GM13976 (cell line): ENCODE results near the gene RPS2.
"Not testable (repeated sequence)": the region's sequence is repeated elsewhere in the genome, so short reads cannot be mapped to it uniquely, and the experiment has no call there.

Experiments used
- DNase-seq: peaks from one replicate; pipeline ENCODE4 v3.0.0; 2012; ENCODE audit warnings: low spot score
- in situ Hi-C: fragments of 300-500 bp; cut with MboI; formaldehyde crosslinking; loops from one replicate; pipeline ENCODE4 v1.12.0; 2022; ENCODE audit warnings: low sequenced_read_pairs, mixed read lengths, inconsistent platforms; ENCODE audit not compliant: unreplicated experiment
- TF ChIP-seq, protein P1 (sequence below): IDR thresholded peaks from 2 replicates; pipeline ENCODE4 v1.5.1; 2012; ENCODE audit warnings: borderline replicate concordance, mild to moderate bottlenecking; ENCODE audit not compliant: insufficient read depth; ENCODE audit errors: extremely low read depth, missing control alignments, control extremely low read depth

The RPS2 gene

DNA sequence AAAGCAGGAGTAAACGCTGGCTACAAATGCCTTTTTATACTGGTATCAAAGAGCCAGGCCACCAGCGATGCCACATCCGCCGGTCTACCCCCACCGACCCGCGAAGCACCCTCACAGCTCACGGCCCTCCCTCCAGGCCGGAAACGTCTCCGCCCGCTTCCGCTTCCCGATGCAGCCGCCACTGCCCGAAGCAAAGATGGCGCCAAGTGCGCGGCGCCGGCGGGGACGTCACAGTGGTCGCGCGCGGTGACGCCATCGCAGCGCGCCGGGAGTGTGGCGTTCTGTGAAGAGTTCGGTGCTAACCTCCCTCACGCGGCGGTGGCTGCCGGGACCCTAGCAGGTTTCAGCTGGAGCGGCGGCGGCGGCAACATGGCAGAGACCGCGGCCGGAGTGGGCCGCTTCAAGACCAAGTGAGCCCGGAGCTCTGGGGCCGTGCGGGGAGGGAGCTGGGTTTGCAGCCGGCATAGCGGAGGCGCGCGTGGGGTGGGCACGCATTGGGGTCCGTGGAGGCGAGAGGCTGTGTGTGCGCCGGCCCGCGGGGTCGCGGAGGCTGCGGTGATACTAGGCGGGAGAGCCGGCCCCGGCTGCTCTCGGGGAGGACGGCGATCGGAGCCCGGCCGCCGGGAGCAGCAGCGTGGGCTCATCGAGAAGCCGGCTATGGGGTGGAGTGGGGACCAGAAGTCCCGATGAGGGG lies 7.3 kb upstream of the RPS2 start, which contains the start of gene TBL3:
Gene TBL3, plus strand, starts transcription at position 258 of the 694 bp plus-strand sequence. Its CDS starts 112 bp downstream, at position 370.
- TF ChIP-seq, protein P1, sequence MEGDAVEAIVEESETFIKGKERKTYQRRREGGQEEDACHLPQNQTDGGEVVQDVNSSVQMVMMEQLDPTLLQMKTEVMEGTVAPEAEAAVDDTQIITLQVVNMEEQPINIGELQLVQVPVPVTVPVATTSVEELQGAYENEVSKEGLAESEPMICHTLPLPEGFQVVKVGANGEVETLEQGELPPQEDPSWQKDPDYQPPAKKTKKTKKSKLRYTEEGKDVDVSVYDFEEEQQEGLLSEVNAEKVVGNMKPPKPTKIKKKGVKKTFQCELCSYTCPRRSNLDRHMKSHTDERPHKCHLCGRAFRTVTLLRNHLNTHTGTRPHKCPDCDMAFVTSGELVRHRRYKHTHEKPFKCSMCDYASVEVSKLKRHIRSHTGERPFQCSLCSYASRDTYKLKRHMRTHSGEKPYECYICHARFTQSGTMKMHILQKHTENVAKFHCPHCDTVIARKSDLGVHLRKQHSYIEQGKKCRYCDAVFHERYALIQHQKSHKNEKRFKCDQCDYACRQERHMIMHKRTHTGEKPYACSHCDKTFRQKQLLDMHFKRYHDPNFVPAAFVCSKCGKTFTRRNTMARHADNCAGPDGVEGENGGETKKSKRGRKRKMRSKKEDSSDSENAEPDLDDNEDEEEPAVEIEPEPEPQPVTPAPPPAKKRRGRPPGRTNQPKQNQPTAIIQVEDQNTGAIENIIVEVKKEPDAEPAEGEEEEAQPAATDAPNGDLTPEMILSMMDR: no peak
- in situ Hi-C loops: no loop called here

DNA sequence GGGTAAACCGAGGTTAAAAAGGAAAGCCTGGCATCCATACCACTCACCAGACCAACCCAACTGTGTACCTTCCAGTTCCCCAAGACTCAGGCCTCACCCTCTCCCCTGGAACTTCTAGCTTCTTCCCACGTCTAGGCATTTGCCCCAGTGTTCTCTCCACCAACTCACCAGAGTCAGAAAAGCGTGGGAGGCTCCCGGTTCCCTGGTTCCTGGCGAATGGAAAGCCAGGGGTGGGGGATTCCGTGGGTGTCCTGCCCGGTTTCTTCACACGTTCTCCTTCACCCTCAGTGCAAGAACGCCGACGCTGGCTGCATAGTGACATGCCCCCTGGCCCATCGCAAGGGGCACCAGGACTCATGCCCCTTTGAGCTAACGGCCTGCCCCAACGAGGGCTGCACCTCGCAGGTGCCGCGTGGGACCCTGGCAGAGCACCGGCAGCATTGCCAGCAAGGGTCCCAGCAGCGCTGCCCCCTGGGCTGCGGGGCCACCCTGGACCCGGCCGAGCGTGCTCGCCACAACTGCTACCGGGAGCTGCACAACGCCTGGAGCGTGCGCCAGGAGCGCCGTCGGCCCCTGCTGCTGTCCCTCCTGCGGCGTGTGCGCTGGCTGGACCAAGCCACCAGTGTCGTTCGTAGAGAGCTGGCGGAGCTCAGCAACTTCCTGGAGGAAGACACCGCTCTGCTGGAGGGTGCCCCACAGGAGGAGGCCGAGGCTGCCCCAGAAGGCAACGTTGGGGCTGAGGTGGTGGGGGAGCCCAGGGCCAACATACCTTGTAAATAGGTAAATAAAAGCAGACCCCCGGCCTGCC lies 3.7 kb upstream of the RPS2 start:
- in situ Hi-C loops: no loop called here
- no peak for DNase-seq
- TF ChIP-seq, protein P1: no peak

More for the DNA sequence above, 7.3 kb upstream of the RPS2 start, which contains the start of gene TBL3:
- DNase-seq: peak; percentile 96

DNA sequence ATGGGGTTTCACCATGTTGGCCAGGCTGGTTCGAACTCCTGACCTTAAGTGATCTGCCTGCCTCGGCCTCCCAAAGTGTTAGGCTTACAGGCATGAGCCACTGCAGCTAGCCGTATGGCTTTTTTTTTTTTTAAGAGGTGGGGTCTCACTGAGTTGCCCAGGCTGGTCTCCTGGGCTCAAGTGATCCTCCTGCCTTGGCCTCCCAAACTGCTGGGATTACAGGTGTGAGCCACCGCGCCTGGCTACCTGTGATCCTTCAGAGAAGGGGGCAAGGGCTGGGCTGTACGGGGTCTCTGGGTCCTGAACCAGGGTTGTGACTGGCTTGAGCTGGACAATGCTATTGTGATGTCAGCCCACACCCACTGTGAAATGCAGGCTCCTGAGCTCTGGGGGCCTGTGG lies 1.8 kb upstream of the RPS2 start, which contains the start of gene RNF151:
Gene RNF151, plus strand, starts transcription at position 397 of the 400 bp plus-strand sequence. CDS start 26 bp downstream, outside the sequence.
- TF ChIP-seq, protein P1: no peak
- no peak for DNase-seq
- in situ Hi-C loops: no loop called here

DNA sequence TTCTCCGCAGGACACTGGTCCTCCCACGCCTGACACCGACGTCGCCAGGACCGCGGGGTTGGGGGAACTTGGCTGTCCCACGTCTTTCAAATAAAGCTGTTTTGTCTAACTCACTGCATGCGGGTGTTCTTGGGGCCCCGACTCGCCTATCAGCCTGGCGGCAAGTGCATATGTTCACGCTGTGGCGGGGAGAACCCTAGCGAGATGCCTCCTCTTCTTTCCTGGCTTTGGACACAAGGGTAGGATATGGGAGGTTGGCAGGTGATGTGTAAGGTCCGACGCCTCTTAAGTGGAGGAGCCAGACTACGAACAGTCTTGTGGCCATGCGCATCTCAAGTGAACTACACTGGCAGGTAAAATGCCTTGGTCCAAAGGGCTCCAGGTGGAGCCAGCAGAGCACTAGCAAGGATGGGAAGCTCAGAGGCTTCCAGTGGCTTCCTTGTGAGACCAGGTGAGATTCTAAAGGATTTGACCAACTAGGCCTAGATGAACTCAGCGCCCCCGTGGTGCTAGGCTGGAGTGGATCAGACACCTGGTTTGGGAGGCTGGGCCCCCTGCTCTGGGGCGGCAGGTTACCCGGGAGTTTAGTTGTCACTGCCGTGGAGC lies 873 bp upstream of the RPS2 start:
- TF ChIP-seq, protein P1: no peak
- in situ Hi-C loops: no loop called here
- DNase-seq: no peak

DNA sequence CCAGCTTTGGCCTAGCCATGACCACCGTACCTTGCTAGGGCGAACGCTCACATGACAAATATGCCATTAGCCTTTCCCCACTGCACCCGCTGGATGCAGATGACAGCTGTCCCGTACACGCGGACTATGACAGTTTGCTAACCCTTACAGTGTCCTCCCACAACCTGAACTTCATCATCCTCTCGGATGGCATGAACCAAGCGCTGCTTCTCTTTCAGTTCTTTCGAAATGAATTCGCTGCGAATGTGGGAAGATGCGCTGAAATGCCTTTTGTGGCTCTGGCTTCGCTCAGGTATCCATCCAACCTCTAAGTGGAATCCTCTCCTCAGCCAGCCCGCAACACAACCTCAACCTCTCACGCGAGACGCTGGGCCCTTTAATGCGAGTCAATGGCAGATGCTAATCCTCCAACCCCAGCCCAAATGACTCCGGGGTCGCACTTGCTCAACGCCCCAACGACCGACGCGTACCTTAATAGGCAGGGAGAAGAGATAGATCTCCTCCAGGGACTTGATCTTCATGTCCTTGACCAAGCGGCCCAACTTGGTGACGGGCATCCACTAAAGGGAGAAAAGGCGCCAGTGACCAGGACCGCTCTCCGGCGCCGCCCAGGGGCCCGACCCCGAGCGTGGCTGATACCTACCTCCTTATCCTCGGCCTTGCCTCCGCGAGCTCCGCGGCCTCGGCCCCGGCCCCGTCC lies 670 bp downstream of the RPS2 start:
- no peak for DNase-seq
- in situ Hi-C loops: no loop called here
- TF ChIP-seq, protein P1: peak; percentile 25

DNA sequence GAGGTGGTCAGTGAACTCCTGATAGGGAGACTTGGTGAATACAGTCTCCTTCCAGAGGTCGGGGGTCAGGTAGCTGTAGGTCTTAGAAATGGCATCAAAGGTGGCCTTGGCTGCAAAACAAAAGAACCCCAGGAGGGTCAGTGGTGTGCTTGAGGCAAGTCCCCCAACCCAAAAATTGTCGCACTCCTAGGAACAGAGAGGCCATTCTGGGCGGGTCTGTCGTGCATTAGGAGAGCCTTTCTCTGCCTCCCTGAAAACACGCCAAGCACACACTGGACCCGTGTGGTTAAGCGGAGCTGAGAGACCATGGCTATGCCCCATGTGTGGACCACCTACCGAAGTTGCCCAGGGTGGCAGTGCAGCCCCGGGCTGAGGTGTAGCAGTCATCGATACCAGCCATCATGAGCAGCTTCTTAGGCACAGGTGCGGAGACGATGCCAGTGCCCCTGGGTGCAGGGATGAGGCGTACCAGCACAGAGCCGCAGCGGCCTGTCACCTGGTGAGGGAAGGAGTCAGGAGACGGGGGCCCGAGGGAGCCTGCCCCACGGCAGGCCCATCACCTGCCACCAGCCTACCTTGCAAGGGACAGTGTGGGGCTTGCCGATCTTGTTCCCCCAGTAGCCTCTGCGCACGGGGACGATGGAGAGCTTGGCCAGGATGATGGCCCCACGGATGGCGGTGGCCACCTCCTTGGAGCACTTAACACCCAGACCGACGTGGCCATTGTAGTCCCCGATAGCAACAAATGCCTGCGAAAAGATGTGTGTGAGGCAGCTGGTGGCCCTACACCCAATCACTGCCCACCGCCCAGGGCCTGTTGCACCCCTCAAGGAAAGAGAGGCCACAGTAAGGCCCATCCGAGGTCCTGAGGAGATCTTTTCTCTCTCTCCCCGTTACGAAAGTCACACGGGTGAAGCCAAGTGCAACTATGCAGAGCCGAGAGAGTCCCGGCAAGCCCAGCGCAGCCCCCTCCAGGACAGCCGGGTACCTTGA lies 2.2 kb downstream of the RPS2 start:
- DNase-seq, in situ Hi-C loops: not testable (repeated sequence)
